Neural cell (in vitro differentiated cells): ENCODE results near the gene ADCY6.

Experiments
- CTCF ChIP-seq: fragments of 450-650 bp; IDR thresholded peaks from 2 replicates; pipeline ENCODE4 v1.5.1; 2014; ENCODE audit warnings: antibody characterized with exemption, mild to moderate bottlenecking, moderate library complexity; ENCODE audit not compliant: poor library complexity, severe bottlenecking
- EP300 ChIP-seq: fragments of 450-650 bp; conservative IDR thresholded peaks from 2 replicates; pipeline ENCODE4 v1.6.1; 2014; ENCODE audit warnings: antibody characterized with exemption, mild to moderate bottlenecking, moderate library complexity; ENCODE audit not compliant: poor library complexity, severe bottlenecking
- EZH2 ChIP-seq: fragments of 200-600, 300-800 bp; shearing (Covaris generic), sonication (generic); IDR thresholded peaks from 2 replicates; pipeline ENCODE4 v1.6.1; 2014; ENCODE audit warnings: antibody characterized with exemption, low read length, borderline replicate concordance, mild to moderate bottlenecking; ENCODE audit not compliant: insufficient read depth, poor library complexity, severe bottlenecking
- POLR2AphosphoS5 ChIP-seq: IDR thresholded peaks from 2 replicates; pipeline ENCODE4 v1.6.1; 2012
- SMC3 ChIP-seq: fragments of 450-650 bp; conservative IDR thresholded peaks from 2 replicates; pipeline ENCODE4 v1.6.1; 2014; ENCODE audit warnings: antibody characterized with exemption, mild to moderate bottlenecking, moderate library complexity; ENCODE audit not compliant: poor library complexity
- TAF1 ChIP-seq: IDR thresholded peaks from 2 replicates; pipeline ENCODE4 v1.6.1; 2012; ENCODE audit warnings: low read depth
- TF ChIP-seq, protein P1 (sequence below): IDR thresholded peaks from 2 replicates; pipeline ENCODE4 v1.6.1; 2012; ENCODE audit warnings: borderline replicate concordance

GRCh38 chr12:48717252-48717695, 71.6 kb downstream of the ADCY6 start:
- TF ChIP-seq TAF1 = no peak
- no peak for TF ChIP-seq CTCF
- TF ChIP-seq EP300 = no peak
- no peak for TF ChIP-seq POLR2AphosphoS5
- TF ChIP-seq, protein P1, sequence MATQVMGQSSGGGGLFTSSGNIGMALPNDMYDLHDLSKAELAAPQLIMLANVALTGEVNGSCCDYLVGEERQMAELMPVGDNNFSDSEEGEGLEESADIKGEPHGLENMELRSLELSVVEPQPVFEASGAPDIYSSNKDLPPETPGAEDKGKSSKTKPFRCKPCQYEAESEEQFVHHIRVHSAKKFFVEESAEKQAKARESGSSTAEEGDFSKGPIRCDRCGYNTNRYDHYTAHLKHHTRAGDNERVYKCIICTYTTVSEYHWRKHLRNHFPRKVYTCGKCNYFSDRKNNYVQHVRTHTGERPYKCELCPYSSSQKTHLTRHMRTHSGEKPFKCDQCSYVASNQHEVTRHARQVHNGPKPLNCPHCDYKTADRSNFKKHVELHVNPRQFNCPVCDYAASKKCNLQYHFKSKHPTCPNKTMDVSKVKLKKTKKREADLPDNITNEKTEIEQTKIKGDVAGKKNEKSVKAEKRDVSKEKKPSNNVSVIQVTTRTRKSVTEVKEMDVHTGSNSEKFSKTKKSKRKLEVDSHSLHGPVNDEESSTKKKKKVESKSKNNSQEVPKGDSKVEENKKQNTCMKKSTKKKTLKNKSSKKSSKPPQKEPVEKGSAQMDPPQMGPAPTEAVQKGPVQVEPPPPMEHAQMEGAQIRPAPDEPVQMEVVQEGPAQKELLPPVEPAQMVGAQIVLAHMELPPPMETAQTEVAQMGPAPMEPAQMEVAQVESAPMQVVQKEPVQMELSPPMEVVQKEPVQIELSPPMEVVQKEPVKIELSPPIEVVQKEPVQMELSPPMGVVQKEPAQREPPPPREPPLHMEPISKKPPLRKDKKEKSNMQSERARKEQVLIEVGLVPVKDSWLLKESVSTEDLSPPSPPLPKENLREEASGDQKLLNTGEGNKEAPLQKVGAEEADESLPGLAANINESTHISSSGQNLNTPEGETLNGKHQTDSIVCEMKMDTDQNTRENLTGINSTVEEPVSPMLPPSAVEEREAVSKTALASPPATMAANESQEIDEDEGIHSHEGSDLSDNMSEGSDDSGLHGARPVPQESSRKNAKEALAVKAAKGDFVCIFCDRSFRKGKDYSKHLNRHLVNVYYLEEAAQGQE = no peak
- no peak for TF ChIP-seq SMC3
- no peak for TF ChIP-seq EZH2
